ENCODE measurements around the gene LYL1. TPM values are rescaled to one million over a fixed set of nuclear protein-coding genes. Genes with fewer than 3 reads are reported as not detected.

The LYL1 gene
- total and polyA plus RNA-seq, 9 of the 15 experiments (the other 6 are each of a cell fraction or from before 2014, with no cell fraction given): 1.3 to 266 (median 34.0) TPM

DNA sequence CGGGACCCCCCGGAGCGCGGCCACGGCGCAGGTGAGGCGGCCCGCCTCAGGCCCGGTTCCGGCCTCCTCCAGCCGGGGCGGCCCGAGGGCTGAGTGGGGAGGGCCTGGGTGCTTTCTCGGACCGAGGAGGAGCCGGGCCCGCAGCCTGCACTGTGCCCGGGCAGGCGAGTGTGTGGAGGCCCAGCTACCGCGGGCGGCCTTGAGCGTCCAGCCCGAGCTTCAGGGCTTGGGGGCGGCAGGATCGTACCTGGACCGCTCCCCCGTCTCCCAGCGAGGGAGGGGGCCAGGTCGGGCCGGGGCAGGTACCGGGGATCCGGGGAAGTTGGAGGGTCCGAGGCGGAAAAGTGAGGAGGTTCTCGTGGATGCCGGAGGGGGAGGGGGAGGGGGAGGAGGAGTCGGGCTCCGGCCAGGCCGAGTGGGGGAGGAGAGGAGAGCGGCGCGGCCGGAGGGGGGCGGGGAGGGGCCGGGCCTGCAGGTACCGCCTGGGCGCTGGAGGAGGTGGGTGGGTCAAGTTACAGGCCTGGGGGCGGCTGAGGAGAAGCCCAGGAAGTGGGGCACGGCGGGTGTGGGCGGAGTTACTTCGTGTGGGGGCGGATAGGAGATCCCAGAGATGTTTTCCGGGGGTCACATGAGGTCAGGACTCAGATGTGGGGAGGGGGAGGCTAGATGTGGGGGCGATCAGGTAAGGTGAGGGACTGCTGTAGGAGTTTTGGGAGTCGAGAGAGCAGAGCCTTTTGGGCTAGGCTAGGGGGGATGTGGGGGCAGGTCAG lies 16.0 kb upstream of the LYL1 start (continued):
- TF ChIP-seq, protein P1, sequence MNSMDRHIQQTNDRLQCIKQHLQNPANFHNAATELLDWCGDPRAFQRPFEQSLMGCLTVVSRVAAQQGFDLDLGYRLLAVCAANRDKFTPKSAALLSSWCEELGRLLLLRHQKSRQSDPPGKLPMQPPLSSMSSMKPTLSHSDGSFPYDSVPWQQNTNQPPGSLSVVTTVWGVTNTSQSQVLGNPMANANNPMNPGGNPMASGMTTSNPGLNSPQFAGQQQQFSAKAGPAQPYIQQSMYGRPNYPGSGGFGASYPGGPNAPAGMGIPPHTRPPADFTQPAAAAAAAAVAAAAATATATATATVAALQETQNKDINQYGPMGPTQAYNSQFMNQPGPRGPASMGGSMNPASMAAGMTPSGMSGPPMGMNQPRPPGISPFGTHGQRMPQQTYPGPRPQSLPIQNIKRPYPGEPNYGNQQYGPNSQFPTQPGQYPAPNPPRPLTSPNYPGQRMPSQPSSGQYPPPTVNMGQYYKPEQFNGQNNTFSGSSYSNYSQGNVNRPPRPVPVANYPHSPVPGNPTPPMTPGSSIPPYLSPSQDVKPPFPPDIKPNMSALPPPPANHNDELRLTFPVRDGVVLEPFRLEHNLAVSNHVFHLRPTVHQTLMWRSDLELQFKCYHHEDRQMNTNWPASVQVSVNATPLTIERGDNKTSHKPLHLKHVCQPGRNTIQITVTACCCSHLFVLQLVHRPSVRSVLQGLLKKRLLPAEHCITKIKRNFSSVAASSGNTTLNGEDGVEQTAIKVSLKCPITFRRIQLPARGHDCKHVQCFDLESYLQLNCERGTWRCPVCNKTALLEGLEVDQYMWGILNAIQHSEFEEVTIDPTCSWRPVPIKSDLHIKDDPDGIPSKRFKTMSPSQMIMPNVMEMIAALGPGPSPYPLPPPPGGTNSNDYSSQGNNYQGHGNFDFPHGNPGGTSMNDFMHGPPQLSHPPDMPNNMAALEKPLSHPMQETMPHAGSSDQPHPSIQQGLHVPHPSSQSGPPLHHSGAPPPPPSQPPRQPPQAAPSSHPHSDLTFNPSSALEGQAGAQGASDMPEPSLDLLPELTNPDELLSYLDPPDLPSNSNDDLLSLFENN (IDR thresholded peaks at IDR 0.05; ENCODE audit: low read depth in 2 of 2, low read length in 2 of 2): peak in 1 of 2 experiments; percentile 35; a peak in 1 of 4 replicates
- no peak for TF ChIP-seq MEF2A (IDR thresholded peaks at IDR 0.05; ENCODE audit: control insufficient read depth, low read depth, low read length)
- no peak for TF ChIP-seq ZNF589 (CRISPR knock-in tag; IDR thresholded peaks at IDR 0.05; ENCODE audit: low read depth)
- TF ChIP-seq, protein P2, sequence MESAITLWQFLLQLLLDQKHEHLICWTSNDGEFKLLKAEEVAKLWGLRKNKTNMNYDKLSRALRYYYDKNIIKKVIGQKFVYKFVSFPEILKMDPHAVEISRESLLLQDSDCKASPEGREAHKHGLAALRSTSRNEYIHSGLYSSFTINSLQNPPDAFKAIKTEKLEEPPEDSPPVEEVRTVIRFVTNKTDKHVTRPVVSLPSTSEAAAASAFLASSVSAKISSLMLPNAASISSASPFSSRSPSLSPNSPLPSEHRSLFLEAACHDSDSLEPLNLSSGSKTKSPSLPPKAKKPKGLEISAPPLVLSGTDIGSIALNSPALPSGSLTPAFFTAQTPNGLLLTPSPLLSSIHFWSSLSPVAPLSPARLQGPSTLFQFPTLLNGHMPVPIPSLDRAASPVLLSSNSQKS (CRISPR knock-in tag; IDR thresholded peaks at IDR 0.05): no peak
- TF ChIP-seq, protein P3, sequence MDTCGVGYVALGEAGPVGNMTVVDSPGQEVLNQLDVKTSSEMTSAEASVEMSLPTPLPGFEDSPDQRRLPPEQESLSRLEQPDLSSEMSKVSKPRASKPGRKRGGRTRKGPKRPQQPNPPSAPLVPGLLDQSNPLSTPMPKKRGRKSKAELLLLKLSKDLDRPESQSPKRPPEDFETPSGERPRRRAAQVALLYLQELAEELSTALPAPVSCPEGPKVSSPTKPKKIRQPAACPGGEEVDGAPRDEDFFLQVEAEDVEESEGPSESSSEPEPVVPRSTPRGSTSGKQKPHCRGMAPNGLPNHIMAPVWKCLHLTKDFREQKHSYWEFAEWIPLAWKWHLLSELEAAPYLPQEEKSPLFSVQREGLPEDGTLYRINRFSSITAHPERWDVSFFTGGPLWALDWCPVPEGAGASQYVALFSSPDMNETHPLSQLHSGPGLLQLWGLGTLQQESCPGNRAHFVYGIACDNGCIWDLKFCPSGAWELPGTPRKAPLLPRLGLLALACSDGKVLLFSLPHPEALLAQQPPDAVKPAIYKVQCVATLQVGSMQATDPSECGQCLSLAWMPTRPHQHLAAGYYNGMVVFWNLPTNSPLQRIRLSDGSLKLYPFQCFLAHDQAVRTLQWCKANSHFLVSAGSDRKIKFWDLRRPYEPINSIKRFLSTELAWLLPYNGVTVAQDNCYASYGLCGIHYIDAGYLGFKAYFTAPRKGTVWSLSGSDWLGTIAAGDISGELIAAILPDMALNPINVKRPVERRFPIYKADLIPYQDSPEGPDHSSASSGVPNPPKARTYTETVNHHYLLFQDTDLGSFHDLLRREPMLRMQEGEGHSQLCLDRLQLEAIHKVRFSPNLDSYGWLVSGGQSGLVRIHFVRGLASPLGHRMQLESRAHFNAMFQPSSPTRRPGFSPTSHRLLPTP (IDR thresholded peaks at IDR 0.05; ENCODE audit: borderline replicate concordance, extremely low read depth, insufficient read length): no peak
- no peak for TF ChIP-seq PURB (CRISPR knock-in tag; IDR thresholded peaks at IDR 0.05; ENCODE audit: low read depth)
- TF ChIP-seq, protein P4, sequence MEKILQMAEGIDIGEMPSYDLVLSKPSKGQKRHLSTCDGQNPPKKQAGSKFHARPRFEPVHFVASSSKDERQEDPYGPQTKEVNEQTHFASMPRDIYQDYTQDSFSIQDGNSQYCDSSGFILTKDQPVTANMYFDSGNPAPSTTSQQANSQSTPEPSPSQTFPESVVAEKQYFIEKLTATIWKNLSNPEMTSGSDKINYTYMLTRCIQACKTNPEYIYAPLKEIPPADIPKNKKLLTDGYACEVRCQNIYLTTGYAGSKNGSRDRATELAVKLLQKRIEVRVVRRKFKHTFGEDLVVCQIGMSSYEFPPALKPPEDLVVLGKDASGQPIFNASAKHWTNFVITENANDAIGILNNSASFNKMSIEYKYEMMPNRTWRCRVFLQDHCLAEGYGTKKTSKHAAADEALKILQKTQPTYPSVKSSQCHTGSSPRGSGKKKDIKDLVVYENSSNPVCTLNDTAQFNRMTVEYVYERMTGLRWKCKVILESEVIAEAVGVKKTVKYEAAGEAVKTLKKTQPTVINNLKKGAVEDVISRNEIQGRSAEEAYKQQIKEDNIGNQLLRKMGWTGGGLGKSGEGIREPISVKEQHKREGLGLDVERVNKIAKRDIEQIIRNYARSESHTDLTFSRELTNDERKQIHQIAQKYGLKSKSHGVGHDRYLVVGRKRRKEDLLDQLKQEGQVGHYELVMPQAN (IDR thresholded peaks at IDR 0.05; ENCODE audit: borderline replicate concordance): no peak
- TF ChIP-seq ZC3H4 (CRISPR knock-in tag; IDR thresholded peaks at IDR 0.05; ENCODE audit: borderline replicate concordance): no peak
- TF ChIP-seq CAMTA2 (CRISPR knock-in tag; conservative IDR thresholded peaks at IDR 0.05): no peak
- TF ChIP-seq, protein P5, sequence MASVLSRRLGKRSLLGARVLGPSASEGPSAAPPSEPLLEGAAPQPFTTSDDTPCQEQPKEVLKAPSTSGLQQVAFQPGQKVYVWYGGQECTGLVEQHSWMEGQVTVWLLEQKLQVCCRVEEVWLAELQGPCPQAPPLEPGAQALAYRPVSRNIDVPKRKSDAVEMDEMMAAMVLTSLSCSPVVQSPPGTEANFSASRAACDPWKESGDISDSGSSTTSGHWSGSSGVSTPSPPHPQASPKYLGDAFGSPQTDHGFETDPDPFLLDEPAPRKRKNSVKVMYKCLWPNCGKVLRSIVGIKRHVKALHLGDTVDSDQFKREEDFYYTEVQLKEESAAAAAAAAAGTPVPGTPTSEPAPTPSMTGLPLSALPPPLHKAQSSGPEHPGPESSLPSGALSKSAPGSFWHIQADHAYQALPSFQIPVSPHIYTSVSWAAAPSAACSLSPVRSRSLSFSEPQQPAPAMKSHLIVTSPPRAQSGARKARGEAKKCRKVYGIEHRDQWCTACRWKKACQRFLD (CRISPR knock-in tag; IDR thresholded peaks at IDR 0.05): no peak
- TF ChIP-seq TAF9B (IDR thresholded peaks at IDR 0.05; ENCODE audit: partially characterized antibody): no peak
- no peak for TF ChIP-seq CBX3 (IDR thresholded peaks at IDR 0.05; ENCODE audit: borderline replicate concordance in 1 of 2, low read length in 2 of 2)
- TF ChIP-seq, protein P6, sequence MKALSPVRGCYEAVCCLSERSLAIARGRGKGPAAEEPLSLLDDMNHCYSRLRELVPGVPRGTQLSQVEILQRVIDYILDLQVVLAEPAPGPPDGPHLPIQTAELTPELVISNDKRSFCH (CRISPR knock-in tag; IDR thresholded peaks at IDR 0.05): no peak
- TF ChIP-seq, protein P6 (tag; IDR thresholded peaks at IDR 0.05): no peak

All from K562 (cell line).